A549 (cell line): Measurements from ENCODE around the gene PURB. TPM values are rescaled to one million over a fixed set of nuclear protein-coding genes. Genes with fewer than 3 reads are reported as not detected.

ENCODE experiments used
- ATAC-seq, 2 experiments: fragments of 200-7000 bp in 1 of 2; fragments of >200 bp in 1 of 2; cut with Nextera tagmentation in 1 of 2; cut with Tn5 transposase in 1 of 2; 3 replicates each; pipeline versions ENCODE4 v1.8.0 to v1.9.1; 2018 to 2020; ENCODE audit warnings: mild to moderate bottlenecking in 1 of 2, moderate library complexity in 1 of 2
- CTCF ChIA-PET: fragments of 300-600 bp; sonication (Branson Sonifier 250); formaldehyde crosslinking; extraction: SDS; loops from one replicate; lab custom pipeline; 2021; ENCODE audit warnings: antibody characterized with exemption, inconsistent platforms; lab: Yijun Ruan, JAX
- POLR2A ChIA-PET: fragments of 350-600 bp; formaldehyde crosslinking; extraction: SDS; loops from one replicate; lab custom pipeline; 2021; ENCODE audit warnings: antibody characterized with exemption, inconsistent platforms; lab: Yijun Ruan, JAX
- DNase-seq, 2 experiments: peaks; one replicate each; pipeline versions ENCODE4 v3.0.0 to v3.0.0-alpha.2; 2011 to 2016; ENCODE audit warnings: low read depth in 1 of 2, low spot score in 1 of 2
- FAIRE-seq: peaks from 2 replicates; lab custom pipeline; 2011; peaks lifted over from hg19 to GRCh38; lab: Jason Lieb, UNC
- H3K27ac ChIP-seq, 2 experiments: fragments of >200 bp; sonication (Bioruptor Twin); formaldehyde crosslinking; 3 replicates each; pipeline ENCODE4 v1.5.1; 2016 to 2017
- H3K4me1 ChIP-seq: fragments of >200 bp; sonication (Bioruptor Twin); formaldehyde crosslinking; 3 replicates; pipeline ENCODE4 v1.6.1; 2016
- H3K4me2 ChIP-seq: fragments of >200 bp; sonication (Bioruptor Twin); formaldehyde crosslinking; 3 replicates; pipeline ENCODE4 v1.6.1; 2016
- H3K4me3 ChIP-seq: fragments of >200 bp; sonication (Bioruptor Twin); formaldehyde crosslinking; 3 replicates; pipeline ENCODE4 v1.5.1; 2016
- H3K9me3 ChIP-seq: fragments of >200 bp; sonication (Bioruptor Twin); formaldehyde crosslinking; 3 replicates; pipeline ENCODE4 v1.6.1; 2016
- ATOH8 ChIP-seq: fragments of 250-450 bp; sonication (Bioruptor Pico); IDR thresholded peaks from 2 replicates; pipeline ENCODE4 v1.5.0; 2020; ENCODE audit warnings: low read depth, mild to moderate bottlenecking, moderate library complexity
- CBX2 ChIP-seq: fragments of 200-600 bp; sonication (generic); IDR thresholded peaks from 2 replicates; pipeline ENCODE4 v1.6.1; 2016; ENCODE audit warnings: low read depth, mild to moderate bottlenecking, borderline replicate concordance
- CTCF ChIP-seq: fragments of >200 bp; sonication (Bioruptor Twin); formaldehyde crosslinking; IDR thresholded peaks from 3 replicates; pipeline ENCODE4 v1.5.1; 2016
- E2F6 ChIP-seq: IDR thresholded peaks from 2 replicates; pipeline ENCODE4 v1.6.1; 2012; ENCODE audit warnings: low read depth, borderline replicate concordance
- ELK1 ChIP-seq: fragments of 150-350 bp; IDR thresholded peaks from 2 replicates; pipeline ENCODE4 v1.6.1; 2014; ENCODE audit warnings: low read depth, mild to moderate bottlenecking, low read length
- EP300 ChIP-seq, 2 experiments: fragments of >200 bp; sonication (Bioruptor Twin); formaldehyde crosslinking; IDR thresholded peaks; 2 replicates in 1 of 2; 3 replicates in 1 of 2; pipeline ENCODE4 v1.6.1; 2016 to 2017
- ESRRA ChIP-seq: fragments of 150-350 bp; IDR thresholded peaks from 2 replicates; pipeline ENCODE4 v1.6.1; 2014; ENCODE audit warnings: mild to moderate bottlenecking, low read length, borderline replicate concordance
- FOSL2 ChIP-seq, 2 experiments: fragments of 450-650 bp in 1 of 2; fragments of >200 bp in 1 of 2; sonication (Bioruptor Twin) in 1 of 2; formaldehyde crosslinking; IDR thresholded peaks; 2 replicates each; pipeline versions ENCODE4 v1.5.0 to v1.6.1; 2016 to 2020; ENCODE audit warnings: mild to moderate bottlenecking in 1 of 2, moderate library complexity in 1 of 2
- HOXA7 ChIP-seq: fragments of 250-450 bp; sonication (Bioruptor Pico); IDR thresholded peaks from 2 replicates; pipeline ENCODE4 v1.5.0; 2020; ENCODE audit warnings: mild to moderate bottlenecking, moderate library complexity
- HOXB13 ChIP-seq: fragments of 250-450 bp; sonication (Bioruptor Pico); IDR thresholded peaks from 2 replicates; pipeline ENCODE4 v1.5.0; 2020; ENCODE audit warnings: low read depth, mild to moderate bottlenecking, moderate library complexity
- KDM5A ChIP-seq: fragments of 200-600 bp; sonication (generic); IDR thresholded peaks from 2 replicates; pipeline ENCODE4 v1.6.1; 2016; ENCODE audit warnings: antibody characterized with exemption, mild to moderate bottlenecking
- NR3C1 ChIP-seq: fragments of >200 bp; sonication (Bioruptor Twin); formaldehyde crosslinking; IDR thresholded peaks from 3 replicates; pipeline ENCODE4 v1.6.1; 2017
- PBX3 ChIP-seq: IDR thresholded peaks from 2 replicates; pipeline ENCODE4 v1.6.1; 2012
- POLR2A ChIP-seq: IDR thresholded peaks from 2 replicates; pipeline ENCODE4 v1.6.1; 2012; ENCODE audit warnings: mild to moderate bottlenecking, low read length
- RARB ChIP-seq: fragments of 250-450 bp; sonication (Bioruptor Pico); IDR thresholded peaks from 2 replicates; pipeline ENCODE4 v1.8.0; 2021; ENCODE audit warnings: mild to moderate bottlenecking, moderate library complexity
- RCOR1 ChIP-seq: fragments of 150-350 bp; IDR thresholded peaks from 2 replicates; pipeline ENCODE4 v1.6.1; 2014; ENCODE audit warnings: antibody characterized with exemption, low read length, low read depth
- REST ChIP-seq: fragments of 200-600 bp; sonication (generic); IDR thresholded peaks from 2 replicates; pipeline ENCODE4 v1.6.1; 2016; ENCODE audit warnings: antibody characterized with exemption, mild to moderate bottlenecking, moderate library complexity
- RFX5 ChIP-seq: fragments of 450-650 bp; IDR thresholded peaks from 2 replicates; pipeline ENCODE4 v1.7.1; 2014; ENCODE audit warnings: antibody characterized with exemption, mild to moderate bottlenecking, moderate library complexity
- RNF2 ChIP-seq: fragments of 200-600 bp; sonication (generic); IDR thresholded peaks from 2 replicates; pipeline ENCODE4 v1.6.1; 2016; ENCODE audit warnings: low read depth, mild to moderate bottlenecking, antibody characterized with exemption, moderate library complexity, borderline replicate concordance
- SMC3 ChIP-seq: fragments of >200 bp; sonication (Bioruptor Twin); formaldehyde crosslinking; IDR thresholded peaks from 3 replicates; pipeline ENCODE4 v1.6.1; 2018; ENCODE audit warnings: inconsistent platforms
- SREBF2 ChIP-seq: fragments of 450-650 bp; IDR thresholded peaks from 2 replicates; pipeline ENCODE4 v1.6.1; 2014; ENCODE audit warnings: mild to moderate bottlenecking, moderate library complexity
- TFCP2L1 ChIP-seq: fragments of 250-450 bp; sonication (Bioruptor Pico); IDR thresholded peaks from 2 replicates; pipeline ENCODE4 v1.5.0; 2021; ENCODE audit warnings: mild to moderate bottlenecking
- ZFP36 ChIP-seq: fragments of 450-650 bp; IDR thresholded peaks from 2 replicates; pipeline ENCODE4 v1.6.1; 2014; ENCODE audit warnings: borderline replicate concordance; ENCODE audit not compliant: partially characterized antibody
- ZNF302 ChIP-seq: fragments of 250-450 bp; sonication (Bioruptor Pico); IDR thresholded peaks from 2 replicates; pipeline ENCODE4 v1.9.0; 2021; ENCODE audit warnings: inconsistent platforms, mild to moderate bottlenecking, moderate library complexity
- ZSCAN20 ChIP-seq: fragments of 250-450 bp; sonication (Bioruptor Pico); IDR thresholded peaks from 2 replicates; pipeline ENCODE4 v1.8.0; 2022; ENCODE audit warnings: mild to moderate bottlenecking, moderate library complexity
- WGBS: methylation state at CpG from one replicate; pipeline ENCODE4 v1.1.6; 2017; ENCODE audit errors: missing lambda C conversion rate; 5-methylcytosine and 5-hydroxymethylcytosine counted together
- polyA plus RNA-seq, 4 experiments: library from polyadenylated mRNA; depleted of rRNA in 3 of 4; stranded (reverse); fragments of >200 nt; fragmentation: RNase III in 1 of 4; extraction: RNeasy Plus Mini Kit Qiagen cat#74134 plus additional on column Dnase treatment in 1 of 4; gene quantifications; 2 replicates in 3 of 4; 3 replicates in 1 of 4; pipeline ENCODE4 v1.2.3, GENCODE V29; 2011 to 2017

PURB gene
- polyA plus RNA-seq, 2 of the 4 experiments (the other 2 are of a cell fraction): 5.7 to 10.4 TPM

- WGBS: 59% methylated on average over 9 of the region's 9 CpGs
- Histone ChIP-seq H3K4me3 (no peak overlapping the region), H3K4me2 (no peak overlapping the region), H3K9me3 (no peaks in the 10 kb centered on the region)
- POLR2A ChIA-PET: no interaction called here
- CTCF ChIA-PET: interaction anchor here (0.9 kb wide), 1 partner anchor 18 kb away, joined by 4 read pairs; no protein-coding TSS in a partner anchor
- TF ChIP-seq ZSCAN20 (no peak), POLR2A (no peak), HOXA7 (CRISPR knock-in tag) (no peak), HOXB13 (CRISPR knock-in tag) (no peak), RNF2 (no peak), RFX5 (no peak), PBX3 (no peak), CTCF (no peak), FOSL2 (IDR thresholded peaks at IDR 0.05) (no peak), FOSL2 (CRISPR knock-in tag; IDR thresholded peaks at IDR 0.05) (no peak), REST (no peak), TFCP2L1 (CRISPR knock-in tag) (no peak), SREBF2 (no peak), E2F6 (no peak), SMC3 (no peak), ESRRA (no peak)
- TF ChIP-seq, all 56 proteins: peak for 0
- FAIRE-seq (no peak), DNase-seq (no peak), ATAC-seq (no peak)
- H3K27ac ChIP-seq: no peak overlapping the region
- H3K4me1 ChIP-seq: no peaks in the 10 kb centered on the region
Measured at GRCh38 chr7:44899443-44899842, 14.1 kb upstream of the PURB start.

- FAIRE-seq (no peak), ATAC-seq (no peak), DNase-seq (no peak)
- CTCF ChIA-PET: no interaction called here
- TF ChIP-seq CBX2 (no peak), ZFP36 (peak; percentile 7)
- H3K27ac ChIP-seq: no peak overlapping the region
- 94% methylated on average over 4 of the region's 4 CpGs for WGBS
- H3K4me1 ChIP-seq: no peaks in the 10 kb centered on the region
- POLR2A ChIA-PET: interaction anchor here (0.6 kb wide), 1 partner anchor 40 kb away, joined by 4 read pairs; no protein-coding TSS in a partner anchor
- no peak overlapping the region for H3K4me2 ChIP-seq
- no peak overlapping the region for H3K4me3 ChIP-seq
- no peaks in the 10 kb centered on the region for H3K9me3 ChIP-seq
Measured at GRCh38 chr7:44898039-44898438, 12.7 kb upstream of the PURB start.

GRCh38 chr7:44897309-44897708, 12.0 kb upstream of the PURB start:
- ATAC-seq: no peak
- H3K4me1 ChIP-seq: no peaks in the 10 kb centered on the region
- CTCF ChIA-PET: no interaction called here
- H3K27ac ChIP-seq: no peak overlapping the region
- DNase-seq: no peak
- 71% methylated on average over 1 of the region's 1 CpG for WGBS
- FAIRE-seq: no peak
- no peaks in the 10 kb centered on the region for H3K9me3 ChIP-seq
- no peak for TF ChIP-seq SREBF2
- TF ChIP-seq EP300 (IDR thresholded peaks at IDR 0.05): no peak
- no peak for TF ChIP-seq ATOH8 (CRISPR knock-in tag)
- no peak for TF ChIP-seq TFCP2L1 (CRISPR knock-in tag)
- no peak for TF ChIP-seq RCOR1
- no peak for TF ChIP-seq ELK1
- TF ChIP-seq KDM5A: no peak
- no peak for TF ChIP-seq NR3C1
- no peak for TF ChIP-seq RNF2
- no peak for TF ChIP-seq HOXA7 (CRISPR knock-in tag)
- no peak for TF ChIP-seq RARB (CRISPR knock-in tag)
- TF ChIP-seq ZNF302 (CRISPR knock-in tag): no peak
- TF ChIP-seq HOXB13 (CRISPR knock-in tag): no peak
- H3K4me3 ChIP-seq: no peak overlapping the region
- H3K4me2 ChIP-seq: no peak overlapping the region
- POLR2A ChIA-PET: no interaction called here
